Cardiac fibroblast (primary cell): ENCODE measurements around the gene THEMIS2.

Experiments used
- DNase-seq, 2 donors: peaks; one replicate each; pipeline versions ENCODE4 v3.0.0 to v3.0.0-alpha.2; 2010; ENCODE audit warnings: low read depth in 2 of 2
- H3K4me3 ChIP-seq, 2 donors: replicated peaks in 1 of 2; 1 replicate in 1 of 2; 2 replicates in 1 of 2; pipeline ENCODE4 v1.5.1; 2011; ENCODE audit warnings: low read depth in 2 of 2, low read length in 2 of 2, mild to moderate bottlenecking in 2 of 2, moderate library complexity in 1 of 2
- TF ChIP-seq, protein P1 (sequence below): IDR thresholded peaks from one replicate; pipeline ENCODE4 v1.5.1; 2011; ENCODE audit warnings: low read depth, mild to moderate bottlenecking, low read length, inconsistent platforms

THEMIS2 gene

DNA sequence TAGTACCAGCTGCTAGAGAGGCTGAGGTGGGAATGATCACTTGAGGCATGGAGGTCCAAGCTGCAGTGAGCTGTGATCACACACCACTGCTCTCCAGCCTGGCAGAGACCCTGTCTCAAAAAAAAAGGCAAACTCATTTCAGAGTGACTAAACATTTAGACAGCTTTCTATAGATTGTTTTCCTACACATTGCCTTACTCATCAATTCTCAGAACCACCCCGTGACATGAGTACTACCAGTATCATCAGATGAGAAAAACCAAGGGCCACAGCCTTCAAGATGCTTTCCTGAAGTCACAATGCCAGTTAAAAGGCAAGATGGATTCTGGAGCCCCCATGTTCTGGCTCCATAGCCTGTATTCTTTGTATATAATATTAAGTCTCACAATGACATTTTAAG, 40.1 kb downstream of the THEMIS2 start:
- TF ChIP-seq, protein P1, sequence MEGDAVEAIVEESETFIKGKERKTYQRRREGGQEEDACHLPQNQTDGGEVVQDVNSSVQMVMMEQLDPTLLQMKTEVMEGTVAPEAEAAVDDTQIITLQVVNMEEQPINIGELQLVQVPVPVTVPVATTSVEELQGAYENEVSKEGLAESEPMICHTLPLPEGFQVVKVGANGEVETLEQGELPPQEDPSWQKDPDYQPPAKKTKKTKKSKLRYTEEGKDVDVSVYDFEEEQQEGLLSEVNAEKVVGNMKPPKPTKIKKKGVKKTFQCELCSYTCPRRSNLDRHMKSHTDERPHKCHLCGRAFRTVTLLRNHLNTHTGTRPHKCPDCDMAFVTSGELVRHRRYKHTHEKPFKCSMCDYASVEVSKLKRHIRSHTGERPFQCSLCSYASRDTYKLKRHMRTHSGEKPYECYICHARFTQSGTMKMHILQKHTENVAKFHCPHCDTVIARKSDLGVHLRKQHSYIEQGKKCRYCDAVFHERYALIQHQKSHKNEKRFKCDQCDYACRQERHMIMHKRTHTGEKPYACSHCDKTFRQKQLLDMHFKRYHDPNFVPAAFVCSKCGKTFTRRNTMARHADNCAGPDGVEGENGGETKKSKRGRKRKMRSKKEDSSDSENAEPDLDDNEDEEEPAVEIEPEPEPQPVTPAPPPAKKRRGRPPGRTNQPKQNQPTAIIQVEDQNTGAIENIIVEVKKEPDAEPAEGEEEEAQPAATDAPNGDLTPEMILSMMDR: no peak
- H3K4me3 ChIP-seq: no peak overlapping the region
- no peak for DNase-seq

- H3K4me3 ChIP-seq: no peak overlapping the region
- no peak for DNase-seq
- TF ChIP-seq, protein P1: no peak
Observed at GRCh38 chr1:27915082-27915575, 42.8 kb downstream of the THEMIS2 start.

DNA sequence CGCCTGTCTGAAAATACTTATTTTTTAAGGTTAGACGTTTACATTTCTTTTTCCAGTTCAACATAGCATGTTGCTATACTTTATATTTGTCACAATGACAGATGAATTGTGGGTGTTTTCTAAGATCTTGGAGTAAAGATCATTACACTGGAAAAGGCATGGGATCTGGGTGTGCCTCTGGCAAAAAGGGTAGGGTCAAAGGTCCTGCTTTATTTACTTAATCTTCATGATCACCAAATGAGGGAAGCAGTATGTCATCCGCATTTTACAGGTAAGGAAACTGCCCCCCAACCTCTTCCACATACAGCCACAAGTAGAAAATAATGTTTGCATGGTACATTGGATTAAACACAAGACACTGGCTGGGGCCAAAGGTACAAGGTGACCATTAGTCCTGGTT, 49.9 kb downstream of the THEMIS2 start:
- DNase-seq: no peak
- TF ChIP-seq, protein P1: no peak
- H3K4me3 ChIP-seq: no peak overlapping the region

DNA sequence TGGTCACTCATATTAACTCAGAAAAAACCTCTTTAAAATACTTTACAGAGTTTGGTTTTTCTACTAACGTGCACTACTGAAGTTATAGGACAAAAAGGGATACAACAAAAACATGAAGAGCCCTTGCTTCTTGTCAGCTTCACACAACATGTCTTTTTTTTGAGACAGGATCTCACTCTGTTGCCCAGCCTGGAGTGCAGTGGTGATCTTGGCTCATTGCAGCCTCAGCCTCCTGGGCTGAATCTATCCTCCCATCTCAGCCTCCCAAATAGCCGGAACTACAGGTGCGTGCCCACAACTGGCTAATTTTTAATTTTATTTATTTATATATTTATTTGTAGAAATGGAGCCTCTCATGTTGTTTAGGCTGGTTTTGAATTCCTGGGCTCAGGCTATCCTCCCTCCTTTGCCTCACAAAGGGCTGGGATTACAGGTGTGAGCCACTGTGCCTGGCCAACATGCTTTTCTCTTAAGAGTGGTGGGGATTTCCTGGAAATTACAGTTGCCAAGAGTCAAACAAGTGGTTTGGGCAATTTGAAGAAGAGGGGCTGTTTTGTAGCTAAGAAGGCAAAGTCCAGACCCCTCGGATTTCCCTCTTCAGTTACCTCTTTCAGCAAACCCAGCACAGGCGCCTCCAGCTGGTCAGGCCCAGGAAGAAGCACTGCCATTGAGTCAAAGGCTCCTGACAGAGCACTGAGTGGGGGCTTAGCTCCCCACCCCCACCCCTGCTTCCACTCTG, 56.0 kb downstream of the THEMIS2 start:
- peak in 1 of 2 donors; percentile 22 for DNase-seq
- TF ChIP-seq, protein P1: no peak
- H3K4me3 ChIP-seq: no peak overlapping the region

GRCh38 chr1:27931184-27931583, 58.8 kb downstream of the THEMIS2 start:
- DNase-seq: no peak
- H3K4me3 ChIP-seq: no peak overlapping the region
- TF ChIP-seq, protein P1: no peak

- peak in 1 of 2 donors; percentile 17 for DNase-seq
- TF ChIP-seq, protein P1: no peak
- H3K4me3 ChIP-seq: no peak overlapping the region
Observed at GRCh38 chr1:27931759-27932158, 59.4 kb downstream of the THEMIS2 start.
